K562 (cell line): ENCODE measurements around the gene SLC6A13. TPM values are rescaled to one million over a fixed set of nuclear protein-coding genes. Genes with fewer than 3 reads are reported as not detected.

Experiments
- ATAC-seq: fragments of 200-7000 bp; cut with Tn5 transposase; 3 replicates; pipeline ENCODE4 v1.9.1; 2020; ENCODE audit warnings: moderate library complexity
- BruUV-seq: library from RNA; stranded (reverse); fragments of 400-500 nt; replicated peaks from 2 replicates; lab custom pipeline; 2021; lab: Mats Ljungman, UMichigan
- CTCF ChIA-PET: fragments of 300-600 bp; formaldehyde crosslinking; extraction: SDS; loops from one replicate; lab custom pipeline; 2021; ENCODE audit warnings: low intra/inter-chr PET ratio; lab: Yijun Ruan, JAX
- POLR2A ChIA-PET: fragments of 300-600, 350-650 bp; sonication (Branson Sonifier 250); formaldehyde crosslinking; extraction: SDS; loops from one replicate; lab custom pipeline; 2021; ENCODE audit warnings: antibody characterized with exemption, inconsistent platforms; lab: Yijun Ruan, JAX
- DNase-seq, 4 experiments: peaks; one replicate each; pipeline versions ENCODE4 v3.0.0 to v3.0.0-alpha.2; 2011 to 2018; ENCODE audit warnings: low spot score in 3 of 4, mixed read lengths in 3 of 4; ENCODE audit errors: extremely low read depth in 1 of 4
- FAIRE-seq: peaks from 2 replicates; lab custom pipeline; 2011; peaks lifted over from hg19 to GRCh38; lab: Jason Lieb, UNC
- H2AFZ ChIP-seq: 2 replicates; pipeline ENCODE4 v1.6.0; 2011; ENCODE audit warnings: low read depth, low read length, control low read depth, inconsistent platforms
- H3K27ac ChIP-seq: fragments of 200-600 bp; 3 replicates; pipeline ENCODE4 v1.8.0; 2011; ENCODE audit warnings: low read depth, mild to moderate bottlenecking, control low read depth, inconsistent platforms, low read length, moderate library complexity, mixed read lengths; ENCODE audit errors: extremely low read depth
- H3K27me3 ChIP-seq, 2 experiments: fragments of 300-600 bp in 1 of 2; 2 replicates in 1 of 2; 3 replicates in 1 of 2; pipeline versions ENCODE4 v1.6.0 to v1.8.0; 2011; ENCODE audit warnings: inconsistent platforms in 2 of 2, low read length in 2 of 2, mild to moderate bottlenecking in 1 of 2, mixed read lengths in 1 of 2, moderate library complexity in 1 of 2; ENCODE audit not compliant: control insufficient read depth in 2 of 2, insufficient read depth in 2 of 2
- H3K36me3 ChIP-seq: fragments of 300-600 bp; 3 replicates; pipeline ENCODE4 v1.8.0; 2011; ENCODE audit warnings: mild to moderate bottlenecking, low read length, inconsistent platforms; ENCODE audit not compliant: control insufficient read depth, insufficient read depth
- H3K4me1 ChIP-seq, 2 experiments: fragments of 200-600 bp in 1 of 2; replicated peaks in 1 of 2; 2 replicates in 1 of 2; 3 replicates in 1 of 2; pipeline versions ENCODE4 v1.5.1 to v1.8.0; 2011; ENCODE audit warnings: inconsistent platforms in 2 of 2, low read length in 2 of 2, mild to moderate bottlenecking in 1 of 2, mixed read lengths in 1 of 2, moderate library complexity in 1 of 2; ENCODE audit not compliant: control insufficient read depth in 2 of 2, insufficient read depth in 2 of 2
- H3K4me2 ChIP-seq: 2 replicates; pipeline ENCODE4 v1.6.1; 2011; ENCODE audit warnings: low read length, control low read depth, inconsistent platforms, mixed read lengths; ENCODE audit not compliant: insufficient read depth
- H3K4me3 ChIP-seq: fragments of 200-600 bp; sonication (generic), shearing (Covaris generic); 2 replicates; pipeline ENCODE4 v1.5.1; 2016; ENCODE audit warnings: control low read depth, inconsistent platforms
- H3K79me2 ChIP-seq: fragments of 200-600 bp; 3 replicates; pipeline ENCODE4 v1.8.0; 2011; ENCODE audit warnings: low read length, inconsistent platforms; ENCODE audit not compliant: control insufficient read depth, insufficient read depth
- H3K9ac ChIP-seq, 2 experiments: 2 replicates each; pipeline versions ENCODE4 v1.6.0 to v1.6.1; 2011; ENCODE audit warnings: low read depth in 2 of 2, low read length in 2 of 2, control low read depth in 1 of 2, inconsistent platforms in 1 of 2, mild to moderate bottlenecking in 1 of 2, mixed read lengths in 1 of 2; ENCODE audit not compliant: insufficient read depth in 1 of 2
- H3K9me1 ChIP-seq: one replicate; pipeline ENCODE4 v1.6.0; 2011; ENCODE audit warnings: inconsistent platforms, mild to moderate bottlenecking, low read length, moderate library complexity; ENCODE audit not compliant: control insufficient read depth, insufficient read depth
- H3K9me3 ChIP-seq: replicated peaks from 2 replicates; pipeline ENCODE4 v1.5.1; 2011; ENCODE audit warnings: low read depth, low read length, inconsistent platforms; ENCODE audit not compliant: control insufficient read depth, insufficient read depth
- H4K20me1 ChIP-seq: replicated peaks from 2 replicates; pipeline ENCODE4 v1.6.1; 2011; ENCODE audit warnings: low read length, inconsistent platforms, mixed read lengths; ENCODE audit not compliant: control insufficient read depth, insufficient read depth
- CEBPG ChIP-seq, 3 experiments: fragments of 200-800 bp in 1 of 3; sonication (Bioruptor generic) in 1 of 3; sonication (generic) in 1 of 3; formaldehyde crosslinking in 1 of 3; IDR thresholded peaks in 2 of 3; conservative IDR thresholded peaks in 1 of 3; 2 replicates each; pipeline versions ENCODE4 v1.6.1 to v1.8.0; 2016 to 2022; ENCODE audit warnings: missing compliant biosample characterization in 2 of 3, missing genetic modification characterization in 2 of 3, mild to moderate bottlenecking in 1 of 3, missing genetic modification reagents in 1 of 3
- EGR1 ChIP-seq: fragments of 450-650 bp; conservative IDR thresholded peaks from 2 replicates; pipeline ENCODE4 v1.6.1; 2017; ENCODE audit warnings: mild to moderate bottlenecking
- HMGXB4 ChIP-seq: sonication (generic); formaldehyde crosslinking; IDR thresholded peaks from 2 replicates; pipeline ENCODE4 v1.8.1; 2023; ENCODE audit warnings: mild to moderate bottlenecking, missing genetic modification reagents
- IRF2 ChIP-seq: sonication (generic); formaldehyde crosslinking; IDR thresholded peaks from 2 replicates; pipeline ENCODE4 v1.8.1; 2022; ENCODE audit warnings: mild to moderate bottlenecking, missing genetic modification reagents
- MYC ChIP-seq, 2 experiments: fragments of 250-450 bp in 1 of 2; sonication (Bioruptor Pico) in 1 of 2; IDR thresholded peaks; 2 replicates each; pipeline versions ENCODE4 v1.5.1 to v1.6.1; 2012 to 2021; ENCODE audit warnings: low read depth in 2 of 2, borderline replicate concordance in 1 of 2, improper control_type of control experiment in 1 of 2, low read length in 1 of 2, mild to moderate bottlenecking in 1 of 2, moderate library complexity in 1 of 2
- NCOA6 ChIP-seq: fragments of 450-650 bp; IDR thresholded peaks from 2 replicates; pipeline ENCODE4 v1.6.1; 2017; ENCODE audit warnings: mild to moderate bottlenecking
- NFXL1 ChIP-seq: fragments of 450-650 bp; formaldehyde crosslinking; IDR thresholded peaks from 2 replicates; pipeline ENCODE4 v1.4.0; 2021; ENCODE audit warnings: mild to moderate bottlenecking
- SMARCE1 ChIP-seq: fragments of 450-650 bp; IDR thresholded peaks from 2 replicates; pipeline ENCODE4 v1.7.1; 2016; ENCODE audit warnings: mild to moderate bottlenecking
- THRAP3 ChIP-seq: fragments of 450-650 bp; IDR thresholded peaks from 2 replicates; pipeline ENCODE4 v1.6.1; 2016; ENCODE audit warnings: mild to moderate bottlenecking, inconsistent platforms, borderline replicate concordance
- ZBED1 ChIP-seq: IDR thresholded peaks from 2 replicates; pipeline ENCODE4 v1.6.1; 2014
- ZC3H8 ChIP-seq: fragments of 450-650 bp; IDR thresholded peaks from 2 replicates; pipeline ENCODE4 v1.6.1; 2017
- ZKSCAN8 ChIP-seq: fragments of 200-800 bp; sonication (Bioruptor generic); IDR thresholded peaks from 2 replicates; pipeline ENCODE4 v1.6.1; 2016; ENCODE audit warnings: missing genetic modification characterization, missing compliant biosample characterization
- ZNF174 ChIP-seq: fragments of 250-450 bp; sonication (Bioruptor Pico); IDR thresholded peaks from 2 replicates; pipeline ENCODE4 v1.4.0; 2020; ENCODE audit warnings: mild to moderate bottlenecking
- ZNF184 ChIP-seq: sonication (generic); formaldehyde crosslinking; IDR thresholded peaks from 2 replicates; pipeline ENCODE4 v1.5.0; 2020; ENCODE audit warnings: missing genetic modification reagents
- ZNF316 ChIP-seq: fragments of 450-650 bp; IDR thresholded peaks from 2 replicates; pipeline ENCODE4 v1.6.1; 2016
- ZNF41 ChIP-seq: fragments of 250-450 bp; sonication (Bioruptor Pico); conservative IDR thresholded peaks from 2 replicates; pipeline ENCODE4 v1.4.0; 2020; ENCODE audit warnings: mild to moderate bottlenecking
- ZNF79 ChIP-seq: fragments of 250-450 bp; sonication (Bioruptor Pico); IDR thresholded peaks from 2 replicates; pipeline ENCODE4 v1.4.0; 2020; ENCODE audit warnings: low read depth, mild to moderate bottlenecking, moderate library complexity
- WGBS: fragments of 100-300 bp; shearing (Covaris generic); methylation state at CpG from one replicate; pipeline ENCODE4 v1.1.6; 2016; ENCODE audit warnings: low coverage, mixed read lengths; ENCODE audit not compliant: insufficient coverage; ENCODE audit errors: missing lambda C conversion rate; 5-methylcytosine and 5-hydroxymethylcytosine counted together
- in situ Hi-C: fragments of 300-500 bp; cut with MboI; formaldehyde crosslinking; loops from 4 replicates; pipeline ENCODE4 v1.15.0; 2018; ENCODE audit warnings: inconsistent platforms, mixed read lengths
- intact Hi-C: fragments of 100-400 bp; cut with micrococcal nuclease; formaldehyde crosslinking; loops from 2 replicates; pipeline ENCODE4 v1.14.2; 2022
- polyA plus RNA-seq, 8 experiments: library from polyadenylated mRNA; depleted of rRNA in 4 of 8; stranded (reverse) in 5 of 8; unstranded in 3 of 8; fragments of >200 nt; fragmentation: Nextera tagmentation in 2 of 8; fragmentation: Illumina TruSeq in 1 of 8; extraction: Ambion mirVana in 2 of 8; extraction: Trizol in 1 of 8; gene quantifications; 2 replicates each; pipeline versions ENCODE4 v1.2.1 to v1.2.3, GENCODE V29; 2011 to 2014; ENCODE audit warnings: inconsistent platforms in 1 of 8, missing spikeins in 1 of 8
- total RNA-seq, 7 experiments: library from RNA; depleted of rRNA in 6 of 7; stranded (reverse); fragments of >200 nt in 6 of 7; fragmentation: Illumina TruSeq in 2 of 7; extraction: Trizol in 2 of 7; gene quantifications; 2 replicates each; pipeline versions ENCODE4 v1.2.1 to v1.2.3, GENCODE V29; 2011 to 2021; ENCODE audit warnings: low replicate concordance in 1 of 7
- TF ChIP-seq, protein P1 (sequence below): fragments of 250-450 bp; sonication (Bioruptor Pico); IDR thresholded peaks from 2 replicates; pipeline ENCODE4 v1.4.0; 2020; ENCODE audit warnings: mild to moderate bottlenecking, moderate library complexity, borderline replicate concordance

The SLC6A13 gene
- total and polyA plus RNA-seq, 9 of the 15 experiments (the other 6 are each of a cell fraction or from before 2014, with no cell fraction given), result 0.06 to 0.33 (median 0.22) TPM; not detected in 4

GRCh38 chr12:202081-202731, 60.4 kb downstream of the SLC6A13 start:
- Histone ChIP-seq H3K27me3 (peaks cover 22 to 56% of the 10 kb centered on the region in 2 experiments), H2AFZ (no peak overlapping the region), H3K4me1 (peaks cover 2 to 12% of the 10 kb centered on the region in 2 experiments; a peak in 4 of 5 replicates), H3K4me2 (no peak overlapping the region), H3K9ac (no peak overlapping the region), H3K9me3 (no peaks in the 10 kb centered on the region), H3K9me1 (no peaks in the 10 kb centered on the region), H3K27ac (no peak overlapping the region), H3K79me2 (no peaks in the 10 kb centered on the region), H4K20me1 (0 out of 2 replicates have a peak, but pooled peaks cover 6% of the 10 kb centered on the region), H3K36me3 (no peaks in the 10 kb centered on the region), H3K4me3 (no peak overlapping the region)
- intact Hi-C loops (no loop called here), in situ Hi-C loops (no loop called here)
- no peak for TF ChIP-seq ZBED1
- TF ChIP-seq ZNF174 (CRISPR knock-in tag), result no peak
- TF ChIP-seq ZNF316, result no peak
- TF ChIP-seq NCOA6, result no peak
- TF ChIP-seq MYC (IDR thresholded peaks at IDR 0.05; ENCODE audit: low read depth, low read length), result no peak
- no peak for TF ChIP-seq MYC (CRISPR knock-in tag; IDR thresholded peaks at IDR 0.05; ENCODE audit: borderline replicate concordance, low read depth)
- no peak for TF ChIP-seq ZNF184 (CRISPR knock-in tag)
- TF ChIP-seq SMARCE1, result no peak
- TF ChIP-seq ZKSCAN8 (CRISPR knock-in tag), result no peak
- TF ChIP-seq ZNF41 (CRISPR knock-in tag), result no peak
- no peak for TF ChIP-seq CEBPG (CRISPR knock-in tag; IDR thresholded peaks at IDR 0.05)
- TF ChIP-seq CEBPG (tag; conservative IDR thresholded peaks at IDR 0.05 in 1 of 2, IDR thresholded peaks at IDR 0.05 in 1 of 2), result no peak
- no peak for TF ChIP-seq ZNF79 (CRISPR knock-in tag)
- TF ChIP-seq EGR1, result no peak
- TF ChIP-seq, protein P1, sequence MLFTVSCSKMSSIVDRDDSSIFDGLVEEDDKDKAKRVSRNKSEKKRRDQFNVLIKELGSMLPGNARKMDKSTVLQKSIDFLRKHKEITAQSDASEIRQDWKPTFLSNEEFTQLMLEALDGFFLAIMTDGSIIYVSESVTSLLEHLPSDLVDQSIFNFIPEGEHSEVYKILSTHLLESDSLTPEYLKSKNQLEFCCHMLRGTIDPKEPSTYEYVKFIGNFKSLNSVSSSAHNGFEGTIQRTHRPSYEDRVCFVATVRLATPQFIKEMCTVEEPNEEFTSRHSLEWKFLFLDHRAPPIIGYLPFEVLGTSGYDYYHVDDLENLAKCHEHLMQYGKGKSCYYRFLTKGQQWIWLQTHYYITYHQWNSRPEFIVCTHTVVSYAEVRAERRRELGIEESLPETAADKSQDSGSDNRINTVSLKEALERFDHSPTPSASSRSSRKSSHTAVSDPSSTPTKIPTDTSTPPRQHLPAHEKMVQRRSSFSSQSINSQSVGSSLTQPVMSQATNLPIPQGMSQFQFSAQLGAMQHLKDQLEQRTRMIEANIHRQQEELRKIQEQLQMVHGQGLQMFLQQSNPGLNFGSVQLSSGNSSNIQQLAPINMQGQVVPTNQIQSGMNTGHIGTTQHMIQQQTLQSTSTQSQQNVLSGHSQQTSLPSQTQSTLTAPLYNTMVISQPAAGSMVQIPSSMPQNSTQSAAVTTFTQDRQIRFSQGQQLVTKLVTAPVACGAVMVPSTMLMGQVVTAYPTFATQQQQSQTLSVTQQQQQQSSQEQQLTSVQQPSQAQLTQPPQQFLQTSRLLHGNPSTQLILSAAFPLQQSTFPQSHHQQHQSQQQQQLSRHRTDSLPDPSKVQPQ (CRISPR knock-in tag), result no peak
- TF ChIP-seq THRAP3, result no peak
- TF ChIP-seq IRF2 (CRISPR knock-in tag), result no peak
- TF ChIP-seq NFXL1 (CRISPR knock-in tag), result no peak
- no peak for TF ChIP-seq HMGXB4 (CRISPR knock-in tag)
- no peak for TF ChIP-seq ZC3H8
- ChIA-PET POLR2A (no interaction called here), CTCF (no interaction called here)
- FAIRE-seq (no peak), ATAC-seq (no peak), DNase-seq (no peak)
- BruUV-seq, result no TSS peak
- 4% methylated on average over 14 of the region's 15 CpGs for WGBS
